Measurements from ENCODE around the gene RPL35A. TPM values are rescaled to one million over a fixed set of nuclear protein-coding genes. Genes with fewer than 3 reads are reported as not detected.
A peak's percentile ranks its signal among the peaks of the same experiment; 100 is the strongest.
"Not testable (repeated sequence)": the region's sequence is repeated elsewhere in the genome, so short reads cannot be mapped to it uniquely, and the experiment has no call there.

The RPL35A gene
- total RNA-seq, 6 experiments from 2014 or later, result 832 to 1,041 (median 991) TPM

- peak overlapping the region; percentile 91 for H3K4me3 Mint-ChIP-seq
- H3K36me3 Mint-ChIP-seq (ENCODE audit: low read depth), result peaks cover 23% of the 10 kb centered on the region
- peaks cover 6% of the 10 kb centered on the region for H3K27me3 Mint-ChIP-seq (ENCODE audit: insufficient read depth)
- H3K9me3 Mint-ChIP-seq, result no peaks in the 10 kb centered on the region
- H3K27ac Mint-ChIP-seq, result peak overlapping the region; percentile 96
- peaks cover 48% of the 10 kb centered on the region for H3K4me1 Mint-ChIP-seq (ENCODE audit: low read depth)
- no peak for DNase-seq
- TF ChIP-seq CTCF (IDR thresholded peaks at IDR 0.05), result no peak
Measured at GRCh38 chr3:197960694-197961581, 10.9 kb downstream of the RPL35A start.

- Mint-ChIP-seq H3K4me3 (peak overlapping the region; percentile 91), H3K36me3 (ENCODE audit: low read depth) (peaks cover 24% of the 10 kb centered on the region), H3K4me1 (ENCODE audit: low read depth) (peaks cover 45% of the 10 kb centered on the region), H3K27ac (no peak overlapping the region), H3K27me3 (ENCODE audit: insufficient read depth) (peaks cover 6% of the 10 kb centered on the region), H3K9me3 (no peaks in the 10 kb centered on the region)
- TF ChIP-seq CTCF (IDR thresholded peaks at IDR 0.05), result no peak
- no peak for DNase-seq
Measured at GRCh38 chr3:197961582-197961945, 11.6 kb downstream of the RPL35A start.

GRCh38 chr3:197963019-197963637, 13.1 kb downstream of the RPL35A start:
- peaks cover 31% of the 10 kb centered on the region for H3K4me1 Mint-ChIP-seq (ENCODE audit: low read depth)
- TF ChIP-seq CTCF (IDR thresholded peaks at IDR 0.05), result no peak
- H3K4me3 Mint-ChIP-seq, result no peak overlapping the region
- peaks cover 10% of the 10 kb centered on the region for H3K9me3 Mint-ChIP-seq
- H3K27me3 Mint-ChIP-seq (ENCODE audit: insufficient read depth), result peaks cover 6% of the 10 kb centered on the region
- no peak for DNase-seq
- H3K27ac Mint-ChIP-seq, result no peak overlapping the region
- H3K36me3 Mint-ChIP-seq (ENCODE audit: low read depth), result peaks cover 19% of the 10 kb centered on the region

DNA sequence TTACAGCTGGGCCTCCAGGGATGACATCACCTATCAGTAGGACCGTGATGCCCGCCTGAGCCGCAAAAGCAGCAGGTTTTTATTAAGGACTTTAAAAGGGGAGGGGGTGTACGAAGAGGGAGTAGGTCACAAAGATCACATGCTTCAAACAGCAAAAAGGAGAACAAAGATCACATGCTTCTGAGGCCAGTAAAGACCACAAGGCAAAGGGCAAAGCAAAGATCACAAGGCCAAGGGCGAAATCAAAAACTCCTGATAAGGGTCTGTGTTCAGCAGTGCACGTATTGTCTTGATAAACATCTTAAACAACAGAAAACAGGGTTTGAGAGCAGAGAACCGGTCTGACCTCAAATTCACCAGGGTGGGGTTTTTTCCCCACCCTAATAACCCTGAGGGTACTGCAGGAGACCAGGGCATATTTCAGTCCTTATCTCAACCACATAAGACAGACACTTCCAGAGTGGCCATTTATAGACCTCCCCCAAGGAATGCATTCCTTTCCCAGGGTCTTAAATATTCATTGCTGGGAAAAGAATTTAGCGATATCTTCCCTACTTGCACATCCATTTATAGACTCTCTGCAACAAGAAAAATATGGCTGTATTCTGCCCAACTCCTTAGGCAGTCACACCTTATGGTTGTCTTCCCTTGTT, 17.5 kb downstream of the RPL35A start:
- Mint-ChIP-seq H3K36me3 (ENCODE audit: low read depth) (peaks cover 12% of the 10 kb centered on the region), H3K9me3 (peaks cover 25% of the 10 kb centered on the region)
- not testable (repeated sequence) for H3K4me3 Mint-ChIP-seq; H3K27ac Mint-ChIP-seq; H3K27me3 Mint-ChIP-seq (ENCODE audit: insufficient read depth); DNase-seq; H3K4me1 Mint-ChIP-seq (ENCODE audit: low read depth)

GRCh38 chr3:197970588-197970987, 20.6 kb downstream of the RPL35A start:
- DNase-seq, result no peak
- H3K4me1 Mint-ChIP-seq (ENCODE audit: low read depth), result no peaks in the 10 kb centered on the region
- no peak overlapping the region for H3K27ac Mint-ChIP-seq
- no peak for TF ChIP-seq CTCF (IDR thresholded peaks at IDR 0.05)
- H3K36me3 Mint-ChIP-seq (ENCODE audit: low read depth), result peaks cover 12% of the 10 kb centered on the region
- H3K9me3 Mint-ChIP-seq, result peaks cover 29% of the 10 kb centered on the region
- no peaks in the 10 kb centered on the region for H3K27me3 Mint-ChIP-seq (ENCODE audit: insufficient read depth)
- H3K4me3 Mint-ChIP-seq, result no peak overlapping the region

GRCh38 chr3:197974016-197974415, 24.0 kb downstream of the RPL35A start:
- Mint-ChIP-seq H3K4me3 (no peak overlapping the region), H3K4me1 (ENCODE audit: low read depth) (no peaks in the 10 kb centered on the region), H3K9me3 (peaks cover 15% of the 10 kb centered on the region), H3K27me3 (ENCODE audit: insufficient read depth) (no peaks in the 10 kb centered on the region), H3K36me3 (ENCODE audit: low read depth) (no peaks in the 10 kb centered on the region; the same call in 1 of the 2 replicates), H3K27ac (no peak overlapping the region)
- no peak for TF ChIP-seq CTCF (IDR thresholded peaks at IDR 0.05)
- DNase-seq, result no peak

Data from HFFc6 (cell line).